ENCODE results near the gene RAB35. TPM values are rescaled to one million over a fixed set of nuclear protein-coding genes. Genes with fewer than 3 reads are reported as not detected.

The RAB35 gene
- total and polyA plus RNA-seq, 9 of the 15 experiments (the other 6 are each of a cell fraction or from before 2014, with no cell fraction given) = 0.65 to 76.3 (median 38.9) TPM

DNA sequence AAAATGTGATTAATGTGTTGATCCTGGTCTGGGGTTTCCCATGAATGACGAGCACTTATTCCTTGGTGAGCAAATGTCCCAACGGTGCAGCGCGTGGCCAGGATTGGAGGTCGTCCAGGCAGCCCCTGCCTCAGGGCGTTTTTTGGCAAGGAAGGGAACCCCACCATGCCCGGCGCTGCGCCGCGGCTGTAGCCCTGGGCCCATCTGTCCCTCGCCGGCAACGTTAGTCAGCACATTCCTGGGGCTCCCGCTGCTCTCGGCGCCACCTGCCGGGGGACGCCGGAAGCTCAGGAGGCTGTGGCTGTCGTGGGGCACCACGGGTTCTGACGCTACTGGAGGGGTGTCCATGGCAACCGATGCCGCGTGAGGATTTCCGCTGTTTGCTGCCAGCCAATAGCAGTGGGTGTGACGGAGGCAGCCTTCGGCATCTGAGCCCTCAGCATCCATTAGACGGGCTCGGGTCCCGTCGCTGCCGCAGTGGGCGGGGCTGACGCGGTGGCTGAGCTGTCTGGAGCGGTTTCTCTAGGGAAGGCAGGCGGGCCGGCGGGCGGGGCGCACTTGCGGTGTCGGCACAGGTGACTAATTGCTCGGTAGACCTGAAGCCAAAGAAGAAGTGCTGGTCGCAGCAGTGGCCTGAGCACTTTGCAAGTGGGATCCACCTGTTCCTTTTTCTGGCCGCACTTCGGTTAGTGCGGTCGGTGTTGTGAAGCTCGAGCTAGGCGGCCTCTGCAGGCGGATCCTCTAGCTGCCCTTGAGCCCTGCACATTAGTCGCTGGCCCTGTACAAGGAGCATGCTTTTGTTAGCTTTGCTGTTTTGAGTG is 29.5 kb downstream of the RAB35 start (continued):
- TF ChIP-seq, protein P1, sequence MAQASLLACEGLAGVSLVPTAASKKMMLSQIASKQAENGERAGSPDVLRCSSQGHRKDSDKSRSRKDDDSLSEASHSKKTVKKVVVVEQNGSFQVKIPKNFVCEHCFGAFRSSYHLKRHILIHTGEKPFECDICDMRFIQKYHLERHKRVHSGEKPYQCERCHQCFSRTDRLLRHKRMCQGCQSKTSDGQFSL (CRISPR knock-in tag; IDR thresholded peaks at IDR 0.05) = no peak
- TF ChIP-seq, protein P1 (tag; IDR thresholded peaks at IDR 0.05) = no peak
- TF ChIP-seq SMARCC2 (IDR thresholded peaks at IDR 0.05; ENCODE audit: low read depth) (0 out of 2 replicates have a peak, but pooled peaks have one; percentile 42), ATF7 (IDR thresholded peaks at IDR 0.05) (peak; percentile 87), BMI1 (IDR thresholded peaks at IDR 0.05; ENCODE audit: low read length) (peak; percentile 81), CBX1 (IDR thresholded peaks at IDR 0.05; ENCODE audit: low read depth) (0 out of 2 replicates have a peak, but pooled peaks have one; percentile 33), MYC (IDR thresholded peaks at IDR 0.05; ENCODE audit: low read depth, low read length) (peak; percentile 61), MYC (CRISPR knock-in tag; IDR thresholded peaks at IDR 0.05; ENCODE audit: borderline replicate concordance, low read depth) (no peak), TCF15 (CRISPR knock-in tag; IDR thresholded peaks at IDR 0.05) (no peak), SREBF1 (IDR thresholded peaks at IDR 0.05; ENCODE audit: borderline replicate concordance, low read depth, low read length) (peak; percentile 70; the same call in 1 of the 2 replicates), RFX1 (IDR thresholded peaks at IDR 0.05) (peak; percentile 97), STAT5B (CRISPR knock-in tag; IDR thresholded peaks at IDR 0.05) (no peak)
- TF ChIP-seq, protein P2, sequence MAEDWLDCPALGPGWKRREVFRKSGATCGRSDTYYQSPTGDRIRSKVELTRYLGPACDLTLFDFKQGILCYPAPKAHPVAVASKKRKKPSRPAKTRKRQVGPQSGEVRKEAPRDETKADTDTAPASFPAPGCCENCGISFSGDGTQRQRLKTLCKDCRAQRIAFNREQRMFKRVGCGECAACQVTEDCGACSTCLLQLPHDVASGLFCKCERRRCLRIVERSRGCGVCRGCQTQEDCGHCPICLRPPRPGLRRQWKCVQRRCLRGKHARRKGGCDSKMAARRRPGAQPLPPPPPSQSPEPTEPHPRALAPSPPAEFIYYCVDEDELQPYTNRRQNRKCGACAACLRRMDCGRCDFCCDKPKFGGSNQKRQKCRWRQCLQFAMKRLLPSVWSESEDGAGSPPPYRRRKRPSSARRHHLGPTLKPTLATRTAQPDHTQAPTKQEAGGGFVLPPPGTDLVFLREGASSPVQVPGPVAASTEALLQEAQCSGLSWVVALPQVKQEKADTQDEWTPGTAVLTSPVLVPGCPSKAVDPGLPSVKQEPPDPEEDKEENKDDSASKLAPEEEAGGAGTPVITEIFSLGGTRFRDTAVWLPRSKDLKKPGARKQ (CRISPR knock-in tag; IDR thresholded peaks at IDR 0.05) = no peak
- TF ChIP-seq, protein P3, sequence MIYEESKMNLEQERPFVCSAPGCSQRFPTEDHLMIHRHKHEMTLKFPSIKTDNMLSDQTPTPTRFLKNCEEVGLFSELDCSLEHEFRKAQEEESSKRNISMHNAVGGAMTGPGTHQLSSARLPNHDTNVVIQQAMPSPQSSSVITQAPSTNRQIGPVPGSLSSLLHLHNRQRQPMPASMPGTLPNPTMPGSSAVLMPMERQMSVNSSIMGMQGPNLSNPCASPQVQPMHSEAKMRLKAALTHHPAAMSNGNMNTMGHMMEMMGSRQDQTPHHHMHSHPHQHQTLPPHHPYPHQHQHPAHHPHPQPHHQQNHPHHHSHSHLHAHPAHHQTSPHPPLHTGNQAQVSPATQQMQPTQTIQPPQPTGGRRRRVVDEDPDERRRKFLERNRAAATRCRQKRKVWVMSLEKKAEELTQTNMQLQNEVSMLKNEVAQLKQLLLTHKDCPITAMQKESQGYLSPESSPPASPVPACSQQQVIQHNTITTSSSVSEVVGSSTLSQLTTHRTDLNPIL (CRISPR knock-in tag; IDR thresholded peaks at IDR 0.05) = no peak
